A673 (cell line): Measurements from ENCODE around the gene RBMS1. TPM values are rescaled to one million over a fixed set of nuclear protein-coding genes. Genes with fewer than 3 reads are reported as not detected.

Experiments used
- BruUV-seq: library from RNA; stranded (reverse); fragments of 400-500 nt; replicated peaks from 2 replicates; lab custom pipeline; 2021; lab: Mats Ljungman, UMichigan
- CTCF ChIA-PET: fragments of 300-600 bp; sonication (Branson Sonifier 250); formaldehyde crosslinking; loops from one replicate; lab custom pipeline; 2022; ENCODE audit warnings: antibody characterized with exemption; lab: Charles Lee
- POLR2A ChIA-PET: fragments of 300-600 bp; sonication (Branson Sonifier 250); formaldehyde crosslinking; loops from one replicate; lab custom pipeline; 2022; ENCODE audit warnings: antibody characterized with exemption; ENCODE audit not compliant: low non-redundant PET; lab: Charles Lee
- DNase-seq: peaks from one replicate; pipeline ENCODE4 v3.0.0-alpha.2; 2015; ENCODE audit warnings: low spot score
- H3K27ac ChIP-seq: fragments of 200-600 bp; sonication (generic); 2 replicates; pipeline ENCODE4 v1.5.1; 2016; ENCODE audit warnings: mixed run types, low read depth, mild to moderate bottlenecking, mixed read lengths, antibody characterized with exemption, low read length; ENCODE audit not compliant: poor library complexity, severe bottlenecking
- H3K27me3 ChIP-seq: fragments of 200-600 bp; sonication (generic); replicated peaks from 2 replicates; pipeline ENCODE4 v1.6.1; 2017; ENCODE audit warnings: mixed run types, low read depth, mild to moderate bottlenecking, mixed read lengths, antibody characterized with exemption, low read length; ENCODE audit not compliant: insufficient read depth, poor library complexity
- H3K36me3 ChIP-seq: fragments of 200-600 bp; sonication (generic); 2 replicates; pipeline ENCODE4 v1.6.1; 2016; ENCODE audit warnings: mixed run types, mild to moderate bottlenecking, mixed read lengths, antibody characterized with exemption, low read length; ENCODE audit not compliant: insufficient read depth, poor library complexity, severe bottlenecking
- H3K4me1 ChIP-seq: fragments of 200-600 bp; sonication (generic); 2 replicates; pipeline ENCODE4 v1.6.1; 2017; ENCODE audit warnings: mixed run types, mild to moderate bottlenecking, mixed read lengths, antibody characterized with exemption, low read length; ENCODE audit not compliant: insufficient read depth, poor library complexity, severe bottlenecking
- H3K4me3 ChIP-seq: fragments of 200-600 bp; sonication (generic); 2 replicates; pipeline ENCODE4 v1.5.1; 2016; ENCODE audit warnings: low read depth, mixed run types, mild to moderate bottlenecking, mixed read lengths, low read length; ENCODE audit not compliant: poor library complexity, severe bottlenecking
- H3K9me3 ChIP-seq: fragments of 200-600 bp; sonication (generic); 2 replicates; pipeline ENCODE4 v1.6.1; 2016; ENCODE audit warnings: mixed run types, low read depth, mild to moderate bottlenecking, mixed read lengths, antibody characterized with exemption, low read length; ENCODE audit not compliant: poor library complexity, severe bottlenecking
- EZH2 ChIP-seq: fragments of 200-600 bp; sonication (generic); IDR thresholded peaks from 2 replicates; pipeline ENCODE4 v1.6.1; 2017; ENCODE audit warnings: borderline replicate concordance, low read depth, mild to moderate bottlenecking, mixed read lengths, antibody characterized with exemption, low read length; ENCODE audit not compliant: poor library complexity, severe bottlenecking
- intact Hi-C: fragments of 100-400 bp; cut with micrococcal nuclease; formaldehyde crosslinking; loops from one replicate; pipeline ENCODE4 v1.10.0; 2022; ENCODE audit not compliant: unreplicated experiment
- total RNA-seq: library from RNA; stranded (reverse); gene quantifications from 2 replicates; pipeline ENCODE4 v1.2.3, GENCODE V29; 2021
- TF ChIP-seq, protein P1 (sequence below): fragments of 300-800, 200-600 bp; sonication (generic); conservative IDR thresholded peaks from 2 replicates; pipeline ENCODE4 v1.5.1; 2017; ENCODE audit warnings: low read depth, mild to moderate bottlenecking, antibody characterized with exemption, low read length, moderate library complexity, mixed read lengths

The RBMS1 gene
- total RNA-seq, 1 experiment from 2014 or later = 84.9 TPM

DNA sequence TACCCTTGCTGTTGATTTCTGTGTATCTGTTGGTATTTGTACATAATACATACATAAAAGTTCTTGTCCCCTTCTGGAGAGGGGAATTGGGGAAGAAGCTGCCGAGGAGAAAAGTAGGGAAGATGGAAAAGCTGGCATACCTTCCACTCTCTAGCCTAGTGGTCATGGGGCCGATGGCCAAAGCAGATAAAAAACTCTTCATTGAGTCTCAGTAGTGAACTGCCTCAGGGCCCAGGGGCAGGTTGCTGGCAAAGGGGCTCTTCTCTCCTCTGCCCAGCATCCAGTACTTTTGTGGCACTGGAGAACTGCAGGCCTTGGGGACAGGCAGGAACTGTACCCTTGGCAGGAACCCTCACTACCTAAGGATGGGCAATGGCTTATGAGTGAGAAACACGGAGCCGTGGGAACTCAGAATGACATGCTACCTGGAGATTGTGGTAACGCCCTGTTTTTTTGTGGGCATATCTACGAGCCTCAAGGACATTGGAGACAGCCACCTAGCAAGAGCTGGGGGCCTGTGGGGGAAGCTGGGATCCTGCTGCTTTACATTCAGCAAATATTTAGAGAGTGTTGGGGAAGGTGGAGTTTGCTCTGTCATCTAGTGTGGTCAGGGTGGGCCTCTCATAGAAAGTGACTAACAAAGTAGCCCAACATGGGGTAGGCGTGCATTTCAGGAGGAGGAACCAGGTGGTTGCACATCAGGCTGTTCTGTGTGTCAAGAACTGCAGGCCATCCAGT lies 270.9 kb downstream of the RBMS1 start:
- Histone ChIP-seq H3K9me3 (no peaks in the 10 kb centered on the region), H3K4me1 (peaks cover 21% of the 10 kb centered on the region), H3K27me3 (no peaks in the 10 kb centered on the region), H3K36me3 (no peaks in the 10 kb centered on the region), H3K4me3 (no peak overlapping the region), H3K27ac (no peak overlapping the region)
- BruUV-seq = no TSS peak
- no peak for DNase-seq
- ChIA-PET CTCF (no interaction called here), POLR2A (no interaction called here)
- TF ChIP-seq, protein P1, sequence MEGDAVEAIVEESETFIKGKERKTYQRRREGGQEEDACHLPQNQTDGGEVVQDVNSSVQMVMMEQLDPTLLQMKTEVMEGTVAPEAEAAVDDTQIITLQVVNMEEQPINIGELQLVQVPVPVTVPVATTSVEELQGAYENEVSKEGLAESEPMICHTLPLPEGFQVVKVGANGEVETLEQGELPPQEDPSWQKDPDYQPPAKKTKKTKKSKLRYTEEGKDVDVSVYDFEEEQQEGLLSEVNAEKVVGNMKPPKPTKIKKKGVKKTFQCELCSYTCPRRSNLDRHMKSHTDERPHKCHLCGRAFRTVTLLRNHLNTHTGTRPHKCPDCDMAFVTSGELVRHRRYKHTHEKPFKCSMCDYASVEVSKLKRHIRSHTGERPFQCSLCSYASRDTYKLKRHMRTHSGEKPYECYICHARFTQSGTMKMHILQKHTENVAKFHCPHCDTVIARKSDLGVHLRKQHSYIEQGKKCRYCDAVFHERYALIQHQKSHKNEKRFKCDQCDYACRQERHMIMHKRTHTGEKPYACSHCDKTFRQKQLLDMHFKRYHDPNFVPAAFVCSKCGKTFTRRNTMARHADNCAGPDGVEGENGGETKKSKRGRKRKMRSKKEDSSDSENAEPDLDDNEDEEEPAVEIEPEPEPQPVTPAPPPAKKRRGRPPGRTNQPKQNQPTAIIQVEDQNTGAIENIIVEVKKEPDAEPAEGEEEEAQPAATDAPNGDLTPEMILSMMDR = no peak
- TF ChIP-seq EZH2 = no peak
- intact Hi-C loops = no loop called here
